ENCODE measurements around the gene CAMTA1.

The CAMTA1 gene

DNA sequence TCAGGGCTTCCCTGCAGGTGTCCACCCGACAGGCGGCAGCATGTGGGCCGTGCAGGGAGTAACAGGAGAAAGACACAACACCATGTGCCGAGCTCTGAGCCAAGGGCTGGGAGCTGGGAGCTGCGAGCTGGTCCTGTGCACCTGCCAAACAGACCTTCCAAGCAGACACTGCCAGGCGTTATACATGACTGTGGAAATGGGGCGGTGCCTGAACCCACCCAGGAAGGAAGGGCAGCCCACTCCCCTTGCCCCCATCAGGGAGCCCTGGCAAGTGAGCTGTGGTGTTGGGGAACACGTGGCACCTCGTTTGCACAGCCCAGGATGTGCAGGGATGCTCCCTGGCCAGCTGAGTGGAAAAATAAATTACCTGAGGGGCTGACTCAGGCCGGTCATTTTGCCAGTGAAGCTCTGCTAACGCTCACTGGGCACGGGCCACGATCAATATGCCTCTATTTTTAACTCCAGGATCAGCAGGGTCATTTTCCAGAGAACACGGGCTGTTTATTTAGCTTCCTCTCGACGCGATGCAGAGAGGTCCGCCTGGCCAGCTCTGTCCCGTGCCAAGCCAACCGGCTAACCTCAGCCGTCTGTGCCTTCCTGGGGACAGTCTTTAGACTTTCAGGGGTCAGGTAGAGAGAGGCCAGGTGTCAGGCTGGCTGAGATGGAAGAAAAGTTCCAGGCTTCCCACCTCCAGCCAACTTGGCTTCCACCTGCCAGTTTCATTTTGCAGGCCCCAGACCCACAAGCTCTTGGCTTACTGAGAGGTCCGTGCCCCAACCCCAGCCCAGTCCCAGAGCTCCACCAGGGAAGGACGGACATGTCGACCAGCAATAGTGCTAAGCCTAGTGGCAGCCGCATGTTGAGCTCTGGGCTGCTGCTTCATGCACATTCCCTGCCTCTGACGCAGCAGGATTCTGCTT is 789.1 kb downstream of the CAMTA1 start:
- intact Hi-C loops (cut with DNase I) = no loop called here
- DNase-seq = no peak

- DNase-seq = no peak
- intact Hi-C loops (cut with DNase I) = no loop called here
These were observed 789.8 kb downstream of the CAMTA1 start for GRCh38 chr1:7575041-7575400.

GRCh38 chr1:7576946-7577657 is 791.8 kb downstream of the CAMTA1 start:
- intact Hi-C loops (cut with DNase I) = no loop called here
- peak in 1 of 42 donors; percentile 25 for DNase-seq

- peak in 3 of 42 donors; percentile 4 to 21 (median 16) for DNase-seq
- intact Hi-C loops (cut with DNase I) = no loop called here
These were observed 793.0 kb downstream of the CAMTA1 start for GRCh38 chr1:7578206-7578605.

- intact Hi-C loops (cut with DNase I) = no loop called here
- DNase-seq = peak in 5 of 42 donors; percentile 2 to 16 (median 8)
These were observed 793.8 kb downstream of the CAMTA1 start for GRCh38 chr1:7579016-7579415.

DNA sequence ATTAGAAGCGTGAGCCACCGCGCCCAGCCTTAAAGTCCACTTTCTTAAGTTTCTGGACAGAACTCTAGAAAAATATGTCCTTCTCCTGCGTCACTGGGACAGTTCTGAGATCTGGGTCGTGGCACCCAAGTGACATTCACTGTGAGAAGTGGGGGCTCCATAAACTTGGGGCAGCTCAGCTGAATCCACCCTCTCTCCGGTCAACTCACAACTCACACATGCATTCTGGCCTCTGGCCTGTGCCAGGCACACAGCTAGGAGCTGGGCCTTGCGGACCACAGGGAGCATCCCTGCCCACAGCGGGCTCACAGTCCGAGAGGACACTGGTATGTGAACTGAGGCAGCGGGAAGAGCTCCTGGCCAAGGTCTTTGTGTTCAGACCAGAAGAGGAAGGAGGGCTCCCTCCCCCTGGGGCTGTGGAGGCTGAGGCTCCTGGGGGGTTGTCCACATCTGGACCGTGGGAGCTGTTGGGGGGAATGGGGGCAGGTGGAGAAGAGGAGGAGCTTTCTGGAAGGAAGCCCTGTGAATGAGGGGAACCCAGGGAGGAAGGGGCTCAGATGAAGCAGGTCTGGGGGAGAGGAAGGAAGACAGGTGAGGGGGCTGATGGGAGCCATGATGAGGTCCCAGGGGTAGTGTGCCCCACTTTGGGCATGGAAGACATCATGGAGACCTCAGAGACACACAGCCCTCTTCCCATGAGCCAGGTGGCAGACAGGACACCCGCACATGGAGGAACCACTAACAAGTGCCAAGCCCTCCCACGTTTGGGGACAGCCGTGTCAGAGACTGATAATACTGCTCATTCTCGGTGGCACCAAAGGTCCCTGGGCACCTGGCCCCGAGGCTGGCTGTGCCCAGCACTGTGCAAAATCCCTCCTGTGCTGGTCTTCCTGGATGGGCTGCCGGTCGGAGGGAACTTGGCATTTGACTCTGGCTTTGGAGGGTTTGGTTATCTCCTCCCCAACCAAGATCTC is 794.9 kb downstream of the CAMTA1 start:
- peak in 10 of 42 donors; percentile 5 to 25 (median 10) for DNase-seq
- intact Hi-C loops (cut with DNase I) = no loop called here

DNA sequence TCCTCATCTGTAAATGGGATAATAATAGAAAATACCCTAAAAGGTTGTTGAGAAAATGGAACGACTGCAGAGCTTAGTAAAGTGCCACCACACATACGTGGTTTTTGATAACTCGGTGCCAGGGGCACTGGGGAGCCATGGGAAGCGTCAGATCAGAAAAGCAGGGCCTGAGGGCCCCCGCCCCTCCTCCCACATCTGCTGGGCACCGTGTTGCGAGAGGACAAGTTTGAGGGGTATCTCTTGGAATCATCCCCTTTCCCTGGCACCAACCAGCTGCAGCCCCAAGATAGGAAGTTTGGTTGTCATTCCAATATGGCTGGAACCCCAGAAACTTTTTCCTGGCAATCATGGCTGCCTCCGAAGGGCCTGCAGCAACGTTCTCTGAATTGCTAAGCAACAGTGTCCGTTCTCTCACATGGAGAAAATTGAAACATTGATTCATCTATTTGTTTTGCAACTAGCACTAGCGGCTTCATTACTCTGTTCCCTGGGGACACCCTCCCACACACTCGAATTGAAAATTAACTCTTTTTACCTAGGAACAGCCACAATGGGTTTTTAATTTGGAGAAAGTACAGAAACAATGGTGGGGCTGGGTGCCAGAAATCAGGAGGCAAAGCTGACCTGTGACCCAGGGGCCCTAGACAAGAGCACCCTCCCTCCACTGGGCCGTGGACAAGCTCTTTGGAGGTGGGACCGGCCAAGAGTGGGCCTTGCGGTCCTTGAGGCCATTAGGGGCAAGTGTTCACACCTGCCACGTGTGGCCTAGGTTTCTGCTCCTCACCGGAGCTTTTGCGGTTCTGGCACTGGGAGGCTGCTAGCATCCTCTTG is 795.9 kb downstream of the CAMTA1 start:
- intact Hi-C loops (cut with DNase I) = no loop called here

GRCh38 chr1:7581754-7582459 is 796.7 kb downstream of the CAMTA1 start:
- intact Hi-C loops (cut with DNase I) = no loop called here
- peak in 9 of 42 donors; percentile 13 to 36 (median 17) for DNase-seq

More for the DNA sequence above, 795.9 kb downstream of the CAMTA1 start:
- DNase-seq = peak in 8 of 42 donors; percentile 1 to 36 (median 13)

DNA sequence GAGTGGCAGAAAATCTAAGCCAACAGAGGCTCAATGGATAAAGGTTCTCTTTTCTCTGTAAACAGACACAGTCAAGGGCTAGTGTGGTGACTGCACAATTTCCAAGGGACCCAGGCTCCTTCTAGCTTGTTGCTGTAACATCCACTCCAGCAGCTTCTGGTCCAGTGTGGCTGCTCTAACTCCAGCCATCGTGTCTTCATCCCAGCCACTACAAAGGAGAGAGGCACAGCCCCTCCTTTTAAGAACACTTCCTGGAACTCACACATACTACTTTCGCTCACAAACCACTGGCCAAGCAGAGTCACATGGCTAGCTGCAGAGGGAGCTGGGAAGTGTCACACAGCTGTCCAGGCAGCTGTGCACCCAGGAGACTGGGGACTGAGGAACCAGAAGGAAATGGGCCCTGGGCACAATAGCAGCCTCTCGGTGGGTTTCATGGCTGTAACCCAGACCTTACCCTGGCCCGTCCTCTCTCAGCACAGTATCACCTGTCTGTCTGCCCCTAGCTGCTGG is 797.3 kb downstream of the CAMTA1 start:
- intact Hi-C loops (cut with DNase I) = no loop called here
- peak in 7 of 42 donors; percentile 0 to 13 (median 4) for DNase-seq

GRCh38 chr1:7583291-7584096 is 798.2 kb downstream of the CAMTA1 start:
- intact Hi-C loops (cut with DNase I) = no loop called here
- peak in 8 of 42 donors; percentile 3 to 30 (median 7) for DNase-seq

- DNase-seq = peak in 5 of 42 donors; percentile 2 to 37 (median 10)
These were observed 798.9 kb downstream of the CAMTA1 start for GRCh38 chr1:7584157-7584556.

DNA sequence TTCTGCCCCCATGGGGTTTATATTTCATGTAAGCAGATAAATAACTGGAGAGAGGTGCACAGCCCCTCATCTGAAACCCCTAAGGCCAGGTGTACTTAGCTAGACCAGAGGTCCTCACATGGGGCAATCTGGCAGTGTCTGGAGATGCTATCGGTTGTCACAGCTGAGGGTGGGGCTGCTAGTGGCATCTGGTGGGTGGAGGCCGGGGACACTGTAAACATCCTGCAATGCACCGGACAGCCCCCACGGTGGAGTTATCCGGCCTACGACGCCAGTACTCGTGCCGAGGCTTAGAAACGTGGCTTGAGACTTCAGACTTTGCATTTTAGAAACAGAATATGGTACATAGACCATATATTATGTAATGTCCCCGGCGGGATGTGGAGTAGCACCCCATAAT is 799.4 kb downstream of the CAMTA1 start:
- peak in 9 of 42 donors; percentile 2 to 25 (median 8) for DNase-seq
- intact Hi-C loops (cut with DNase I) = no loop called here

More at GRCh38 chr1:7584157-7584556, 798.9 kb downstream of the CAMTA1 start:
- intact Hi-C loops (cut with DNase I) = no loop called here

GRCh38 chr1:7585216-7585907 is 800.1 kb downstream of the CAMTA1 start:
- DNase-seq = peak in 7 of 42 donors; percentile 3 to 22 (median 9)
- intact Hi-C loops (cut with DNase I) = no loop called here

DNA sequence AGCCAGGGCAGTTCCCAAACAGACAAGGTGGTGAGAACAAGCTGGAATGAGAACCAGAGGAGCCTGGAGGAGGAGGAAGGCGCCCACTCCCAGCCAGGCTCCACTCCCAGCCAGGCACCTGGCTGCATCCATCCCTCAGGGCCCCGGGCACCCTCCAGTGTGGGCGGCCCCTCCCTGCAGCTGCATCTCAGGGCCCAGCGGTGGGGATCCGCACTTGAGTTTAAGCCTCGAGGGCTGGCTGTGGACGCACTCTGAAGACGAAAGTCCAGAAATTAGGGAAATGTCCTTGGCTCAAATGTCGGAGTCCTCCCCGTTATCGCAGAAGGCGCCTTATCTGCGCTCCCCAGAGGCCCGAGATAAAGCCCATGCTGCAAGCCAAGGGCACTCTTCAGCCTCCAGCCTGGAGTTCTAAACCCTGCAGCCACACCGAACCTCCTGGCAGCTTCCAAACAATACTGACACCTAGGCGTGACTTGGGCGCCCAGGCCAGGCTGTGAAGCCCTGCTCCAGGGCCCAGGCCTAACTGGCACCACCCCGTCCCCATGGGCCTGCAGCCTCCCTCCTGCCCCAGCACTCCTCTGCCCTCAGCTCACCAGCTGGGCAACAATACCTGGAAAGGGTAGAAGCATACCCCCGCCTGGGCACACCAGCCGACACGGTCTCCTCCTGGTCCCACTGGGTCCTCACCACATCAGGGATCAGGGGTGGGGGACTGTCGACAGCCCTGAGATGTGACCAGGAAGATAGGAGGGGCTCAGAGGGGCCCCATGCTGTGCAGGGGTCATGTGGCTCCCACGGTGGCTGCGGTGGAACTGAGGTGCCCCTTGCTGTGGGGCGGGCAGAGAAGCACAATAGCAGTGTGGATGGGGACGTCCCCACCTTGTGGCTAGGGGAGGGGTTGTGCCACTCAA is 801.0 kb downstream of the CAMTA1 start:
- DNase-seq = peak in 9 of 42 donors; percentile 8 to 39 (median 13)
- intact Hi-C loops (cut with DNase I) = no loop called here

Measured in head of caudate nucleus (tissue), 42 donors.